Heart right ventricle (tissue), 16 donors: ENCODE results near the gene PNMA8A. TPM values are rescaled to one million over a fixed set of nuclear protein-coding genes. Genes with fewer than 3 reads are reported as not detected.

ENCODE experiments used
- ATAC-seq, 8 donors: fragments of 200-7000 bp; cut with Tn5 transposase; one replicate each; pipeline ENCODE4 v1.9.1; 2020; ENCODE audit warnings: mild to moderate bottlenecking in 8 of 8, moderate library complexity in 8 of 8, moderate number of reproducible peaks in 1 of 8
- DNase-seq, 2 donors: peaks; one replicate each; pipeline ENCODE4 v3.0.0-alpha.2; 2020
- H3K27ac ChIP-seq, 10 donors: fragments of 200-600 bp; sonication (generic) in 2 of 10; one replicate each; pipeline versions ENCODE4 v1.5.0 to v1.8.0; 2020 to 2022; ENCODE audit warnings: mild to moderate bottlenecking in 3 of 10
- H3K27me3 ChIP-seq, 7 donors: fragments of 200-600 bp; one replicate each; pipeline ENCODE4 v1.8.0; 2021 to 2022; ENCODE audit warnings: mild to moderate bottlenecking in 2 of 7
- H3K36me3 ChIP-seq, 9 donors: fragments of 200-600 bp; sonication (generic) in 1 of 9; one replicate each; pipeline versions ENCODE4 v1.5.0 to v1.8.0; 2020 to 2022; ENCODE audit warnings: mild to moderate bottlenecking in 2 of 9
- H3K4me1 ChIP-seq, 9 donors: fragments of 200-600 bp; sonication (generic) in 1 of 9; one replicate each; pipeline versions ENCODE4 v1.5.0 to v1.8.0; 2020 to 2022; ENCODE audit warnings: mild to moderate bottlenecking in 4 of 9
- H3K4me3 ChIP-seq, 10 donors: fragments of 200-600 bp; sonication (generic) in 2 of 10; one replicate each; pipeline versions ENCODE4 v1.5.0 to v1.8.0; 2020 to 2022; ENCODE audit warnings: mild to moderate bottlenecking in 7 of 10, moderate library complexity in 2 of 10
- H3K9me3 ChIP-seq, 11 donors: fragments of 200-600 bp in 10 of 11; sonication (generic) in 2 of 11; one replicate each; pipeline versions ENCODE4 v1.5.0 to v1.8.0; 2013 to 2022; ENCODE audit warnings: mild to moderate bottlenecking in 2 of 11, control low read depth in 1 of 11, moderate library complexity in 1 of 11
- WGBS, 2 donors: extraction: QIAGEN DNeasy Blood & Tissue Kit; methylation state at CpG; one replicate each; pipeline ENCODE4 v1.1.7; 2013; ENCODE audit warnings: inconsistent platforms in 1 of 2; 5-methylcytosine and 5-hydroxymethylcytosine counted together
- intact Hi-C, 10 donors: fragments of 100-400 bp; cut with DNase I; formaldehyde crosslinking; loops; one replicate each; pipeline versions ENCODE4 v1.11.1 to v1.14.2; 2022
- polyA plus RNA-seq, 2 donors: library from polyadenylated mRNA; stranded (reverse); fragments of 200-250 nt; gene quantifications; one replicate each; pipeline ENCODE4 v1.2.3, GENCODE V29; 2013
- total RNA-seq, 10 donors: library from RNA; stranded (reverse); fragmentation: NEBNext Ultra II Directional in 3 of 10; extraction: Animal tissue kit (Norgen Biotek cat#: 25700) in 3 of 10; gene quantifications; one replicate each; pipeline versions ENCODE4 v1.2.1 to v1.2.4, GENCODE V29; 2021 to 2023
- TF ChIP-seq, protein P1 (sequence below), 9 donors: fragments of 200-600 bp; sonication (generic) in 2 of 9; IDR thresholded peaks; one replicate each; pipeline versions ENCODE4 v1.5.0 to v1.8.0; 2021 to 2022; ENCODE audit warnings: antibody characterized with exemption in 9 of 9, mild to moderate bottlenecking in 5 of 9, moderate library complexity in 1 of 9
- donor health status: Arrhythmogenic right ventricular cardiomyopathy.
- donor health status: ischemic (EF 13 %, LVEDD 7.1; RV severe dilation, severe dysfunction).
- donor health status: healthy with polysubstance abuse.
- donor health status: DM: no; HTN: yes; CAD: no.
- donor health status: DM: no; HTN: no; CAD: no.
- donor health status: ischemic (EF 25% LVEDD 6.9; RV normal size, moderate dysfunction).
- donor health status: ischemic (EF 25% LVEDD 5.7; RV mildly dilated, moderate dysfunction).
- donor health status: healthy.
- donor health status: DM: yes; HTN: yes; CAD: no.
- donor health status: Ischemic cardiomyopathy.
- donor health status: ischemic (EF 35%, LVEDD 5.7; RV mildly dilated, moderate dysfunction).
- donor health status: nonischemic (EF 11% LVEDD 7.7; RV severe dilation, severe dysfunction).
- donor health status: DM: yes; HTN: yes; CAD: no.
- donor health status: PGD.
- donor health status: ischemic (EF 29% LVEDD 5.4; RV normal size, mild dysfunction).
- donor health status: nonischemic (EF 23%, LVEDD 6.1; RV moderate dilation, normal function).

PNMA8A gene
- total and polyA plus RNA-seq, 12 donors = 2.8 to 12.3 (median 8.7) TPM

DNA sequence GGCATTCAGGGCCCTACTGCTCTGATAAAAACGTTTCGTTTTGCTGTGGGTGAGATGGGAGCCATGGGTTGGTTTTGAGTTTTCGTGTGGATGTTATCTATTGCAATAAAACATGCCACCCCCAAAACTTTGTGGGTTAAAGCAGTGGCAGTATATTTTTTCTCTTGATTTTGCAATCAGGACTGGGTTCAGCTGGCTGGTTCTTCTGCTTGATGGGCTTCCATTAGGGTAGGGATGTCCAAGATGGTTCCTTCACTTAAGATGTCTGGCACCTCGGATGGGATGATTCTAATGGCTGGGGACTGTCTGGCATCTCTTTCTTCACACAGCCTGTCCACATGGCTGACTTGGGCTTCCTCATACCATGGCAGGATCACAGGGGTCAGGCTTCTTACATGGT is 39.9 kb upstream of the PNMA8A start:
- no peak for ATAC-seq
- Histone ChIP-seq H3K4me1 (peaks cover 0 to 13% (median 0%) of the 10 kb centered on the region in 9 donors), H3K27ac (no peak overlapping the region), H3K36me3 (no peaks in the 10 kb centered on the region), H3K27me3 (peaks cover 0 to 16% (median 5%) of the 10 kb centered on the region in 7 donors), H3K4me3 (no peak overlapping the region), H3K9me3 (peaks cover 0 to 12% (median 0%) of the 10 kb centered on the region in 11 donors)
- WGBS, 2 donors = 81 to 82% methylated on average over 4 of the region's 4 CpGs
- intact Hi-C loops = loop anchor here in 8 of 10 donors (5.0 to 10.0 kb wide), 6 partner anchors 114 to 236 kb away; no protein-coding TSS in a partner anchor
- TF ChIP-seq, protein P1, sequence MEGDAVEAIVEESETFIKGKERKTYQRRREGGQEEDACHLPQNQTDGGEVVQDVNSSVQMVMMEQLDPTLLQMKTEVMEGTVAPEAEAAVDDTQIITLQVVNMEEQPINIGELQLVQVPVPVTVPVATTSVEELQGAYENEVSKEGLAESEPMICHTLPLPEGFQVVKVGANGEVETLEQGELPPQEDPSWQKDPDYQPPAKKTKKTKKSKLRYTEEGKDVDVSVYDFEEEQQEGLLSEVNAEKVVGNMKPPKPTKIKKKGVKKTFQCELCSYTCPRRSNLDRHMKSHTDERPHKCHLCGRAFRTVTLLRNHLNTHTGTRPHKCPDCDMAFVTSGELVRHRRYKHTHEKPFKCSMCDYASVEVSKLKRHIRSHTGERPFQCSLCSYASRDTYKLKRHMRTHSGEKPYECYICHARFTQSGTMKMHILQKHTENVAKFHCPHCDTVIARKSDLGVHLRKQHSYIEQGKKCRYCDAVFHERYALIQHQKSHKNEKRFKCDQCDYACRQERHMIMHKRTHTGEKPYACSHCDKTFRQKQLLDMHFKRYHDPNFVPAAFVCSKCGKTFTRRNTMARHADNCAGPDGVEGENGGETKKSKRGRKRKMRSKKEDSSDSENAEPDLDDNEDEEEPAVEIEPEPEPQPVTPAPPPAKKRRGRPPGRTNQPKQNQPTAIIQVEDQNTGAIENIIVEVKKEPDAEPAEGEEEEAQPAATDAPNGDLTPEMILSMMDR (IDR thresholded peaks at IDR 0.05) = no peak
- no peak for DNase-seq

DNA sequence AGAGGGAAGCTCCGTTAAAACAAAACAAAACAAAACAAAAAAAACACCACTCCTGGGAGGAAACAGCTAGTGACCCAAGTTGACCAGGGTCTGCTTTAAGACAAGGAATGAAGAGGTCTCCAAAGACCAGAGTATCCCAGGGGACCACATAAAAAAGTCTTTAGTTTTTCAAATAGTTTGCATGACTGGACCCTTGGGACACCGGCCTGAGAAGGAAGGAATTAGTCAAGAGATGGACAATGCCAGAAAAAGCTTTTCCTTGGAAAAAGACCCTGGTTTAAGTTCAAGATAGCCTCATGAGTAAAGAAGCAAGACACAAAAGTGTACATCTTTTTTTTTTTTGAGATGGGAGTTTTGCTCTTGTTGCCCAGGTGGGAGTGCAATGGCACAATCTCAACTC is 36.8 kb upstream of the PNMA8A start:
- TF ChIP-seq, protein P1 (IDR thresholded peaks at IDR 0.05) = no peak
- H3K27me3 ChIP-seq = peaks cover 0 to 5% (median 0%) of the 10 kb centered on the region in 7 donors
- peaks cover 0 to 18% (median 0%) of the 10 kb centered on the region in 11 donors for H3K9me3 ChIP-seq
- DNase-seq = no peak
- no peak overlapping the region for H3K4me3 ChIP-seq
- no peaks in the 10 kb centered on the region for H3K36me3 ChIP-seq
- no peak for ATAC-seq
- WGBS, 2 donors = 44 to 52% methylated on average over 2 of the region's 2 CpGs
- H3K4me1 ChIP-seq = peaks cover 0 to 6% (median 0%) of the 10 kb centered on the region in 9 donors
- intact Hi-C loops = no loop called here
- H3K27ac ChIP-seq = no peak overlapping the region

DNA sequence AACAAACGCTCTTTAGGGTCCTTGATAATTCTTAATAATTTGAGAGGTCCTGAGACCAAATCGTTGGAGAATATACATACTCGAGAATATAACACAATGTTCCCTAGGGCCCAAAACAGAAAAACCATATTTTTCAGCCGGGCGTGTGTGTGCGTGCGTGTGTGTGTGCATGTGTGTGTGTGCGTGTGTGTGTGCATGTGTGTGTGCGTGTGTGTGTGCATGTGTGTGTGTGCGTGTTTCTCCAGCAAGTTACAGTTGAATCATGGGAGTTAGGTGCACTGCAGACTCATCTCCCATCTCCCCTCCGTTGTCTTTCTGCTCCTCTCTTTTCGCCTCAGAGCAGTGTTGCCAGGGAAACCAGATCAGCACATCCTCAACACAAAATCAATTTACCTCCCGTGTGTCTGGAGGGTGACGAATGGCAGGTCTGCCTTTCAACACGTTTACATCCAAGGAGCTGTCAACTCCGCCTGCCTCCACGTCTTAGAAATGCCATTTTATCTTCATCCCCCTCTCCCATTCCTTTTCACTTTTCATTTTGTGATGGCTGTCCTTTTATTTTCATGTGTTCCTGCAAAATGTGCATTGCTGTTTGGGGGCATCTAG is 32.6 kb upstream of the PNMA8A start:
- no peak overlapping the region for H3K4me3 ChIP-seq
- peaks cover 0 to 4% (median 0%) of the 10 kb centered on the region in 9 donors for H3K4me1 ChIP-seq
- intact Hi-C loops = no loop called here
- TF ChIP-seq, protein P1 (IDR thresholded peaks at IDR 0.05) = no peak
- no peak for DNase-seq
- H3K27me3 ChIP-seq = peaks cover 0 to 8% (median 0%) of the 10 kb centered on the region in 7 donors
- peaks cover 0 to 6% (median 0%) of the 10 kb centered on the region in 11 donors for H3K9me3 ChIP-seq
- ATAC-seq = no peak
- 69 to 72% methylated on average over 17 of the region's 17 CpGs for WGBS, 2 donors
- H3K27ac ChIP-seq = no peak overlapping the region
- H3K36me3 ChIP-seq = no peaks in the 10 kb centered on the region

DNA sequence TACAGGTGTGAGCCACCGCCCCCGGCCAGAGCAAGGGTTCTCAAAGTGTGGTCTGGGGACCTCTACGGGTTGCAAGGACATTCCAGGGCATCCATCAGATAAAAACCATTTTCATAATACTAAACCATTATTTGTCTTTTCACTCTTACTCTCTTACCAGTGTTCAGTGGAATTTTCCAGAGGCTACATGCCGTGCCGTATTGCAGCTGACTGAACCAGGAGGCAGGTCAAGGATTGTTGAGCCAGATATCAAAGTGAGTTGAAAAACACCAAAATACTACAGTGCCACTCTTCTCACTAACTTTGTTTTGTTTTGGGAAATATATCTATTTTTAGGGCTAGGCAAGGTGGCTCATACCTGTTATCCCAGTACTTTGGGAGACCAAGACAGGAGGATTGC is 31.5 kb upstream of the PNMA8A start:
- 88 to 96% methylated on average over 5 of the region's 5 CpGs for WGBS, 2 donors
- Histone ChIP-seq H3K36me3 (no peaks in the 10 kb centered on the region), H3K4me3 (no peak overlapping the region), H3K27me3 (peaks cover 0 to 8% (median 0%) of the 10 kb centered on the region in 7 donors), H3K4me1 (no peaks in the 10 kb centered on the region), H3K9me3 (peaks cover 0 to 6% (median 0%) of the 10 kb centered on the region in 11 donors), H3K27ac (no peak overlapping the region)
- intact Hi-C loops = no loop called here
- TF ChIP-seq, protein P1 (IDR thresholded peaks at IDR 0.05) = no peak
- no peak for DNase-seq
- no peak for ATAC-seq
